ENCODE results near the gene AFF3.

Gene AFF3

DNA sequence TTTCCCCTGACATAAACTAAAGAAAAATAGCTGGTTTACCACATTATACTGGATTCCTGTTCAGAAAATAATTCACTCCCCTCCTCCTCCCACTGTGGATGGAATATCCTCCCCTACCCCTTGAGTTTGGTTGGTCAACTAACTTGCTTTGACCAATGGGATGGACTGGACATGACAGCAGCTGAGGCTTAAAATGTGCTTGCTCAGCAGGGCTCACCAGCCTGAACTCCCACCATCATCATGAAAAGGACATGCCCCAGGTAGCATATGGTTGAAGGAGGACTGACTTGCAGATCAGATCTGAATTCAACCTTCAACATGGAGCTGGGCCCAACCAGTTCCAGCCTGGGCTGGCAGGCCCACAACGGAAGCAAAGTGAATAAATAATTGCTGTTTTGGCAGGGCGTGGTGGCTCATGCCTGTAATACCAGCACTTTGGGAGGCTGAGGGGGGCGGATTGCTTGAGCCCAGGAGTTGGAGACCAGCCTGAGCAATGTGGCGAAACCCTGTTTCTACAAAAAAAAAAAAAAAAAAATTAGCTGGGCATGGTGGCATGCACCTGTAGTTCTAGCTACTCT is 284.4 kb downstream of the AFF3 start:
- DNase-seq (ENCODE audit: low read depth, low spot score) = no peak
- TF ChIP-seq, protein P1, sequence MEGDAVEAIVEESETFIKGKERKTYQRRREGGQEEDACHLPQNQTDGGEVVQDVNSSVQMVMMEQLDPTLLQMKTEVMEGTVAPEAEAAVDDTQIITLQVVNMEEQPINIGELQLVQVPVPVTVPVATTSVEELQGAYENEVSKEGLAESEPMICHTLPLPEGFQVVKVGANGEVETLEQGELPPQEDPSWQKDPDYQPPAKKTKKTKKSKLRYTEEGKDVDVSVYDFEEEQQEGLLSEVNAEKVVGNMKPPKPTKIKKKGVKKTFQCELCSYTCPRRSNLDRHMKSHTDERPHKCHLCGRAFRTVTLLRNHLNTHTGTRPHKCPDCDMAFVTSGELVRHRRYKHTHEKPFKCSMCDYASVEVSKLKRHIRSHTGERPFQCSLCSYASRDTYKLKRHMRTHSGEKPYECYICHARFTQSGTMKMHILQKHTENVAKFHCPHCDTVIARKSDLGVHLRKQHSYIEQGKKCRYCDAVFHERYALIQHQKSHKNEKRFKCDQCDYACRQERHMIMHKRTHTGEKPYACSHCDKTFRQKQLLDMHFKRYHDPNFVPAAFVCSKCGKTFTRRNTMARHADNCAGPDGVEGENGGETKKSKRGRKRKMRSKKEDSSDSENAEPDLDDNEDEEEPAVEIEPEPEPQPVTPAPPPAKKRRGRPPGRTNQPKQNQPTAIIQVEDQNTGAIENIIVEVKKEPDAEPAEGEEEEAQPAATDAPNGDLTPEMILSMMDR (IDR thresholded peaks at IDR 0.05; ENCODE audit: low read depth, low read length) = no peak
- in situ Hi-C loops (cut with HindIII; ENCODE audit: low sequenced_read_pairs) = no loop called here
- no peak overlapping the region for H3K4me3 ChIP-seq (ENCODE audit: low read depth, low read length)

GRCh38 chr2:99857372-99857771 is 285.0 kb downstream of the AFF3 start:
- TF ChIP-seq, protein P1 (IDR thresholded peaks at IDR 0.05; ENCODE audit: low read depth, low read length) = no peak
- no peak overlapping the region for H3K4me3 ChIP-seq (ENCODE audit: low read depth, low read length)
- in situ Hi-C loops (cut with HindIII; ENCODE audit: low sequenced_read_pairs) = no loop called here
- DNase-seq (ENCODE audit: low read depth, low spot score) = no peak

GRCh38 chr2:99856119-99856518 is 286.3 kb downstream of the AFF3 start:
- TF ChIP-seq, protein P1 (IDR thresholded peaks at IDR 0.05; ENCODE audit: low read depth, low read length) = no peak
- in situ Hi-C loops (cut with HindIII; ENCODE audit: low sequenced_read_pairs) = no loop called here
- no peak for DNase-seq (ENCODE audit: low read depth, low spot score)
- H3K4me3 ChIP-seq (ENCODE audit: low read depth, low read length) = no peak overlapping the region

- TF ChIP-seq, protein P1 (IDR thresholded peaks at IDR 0.05; ENCODE audit: low read depth, low read length) = no peak
Observed at GRCh38 chr2:99854236-99854852, 288.0 kb downstream of the AFF3 start.

DNA sequence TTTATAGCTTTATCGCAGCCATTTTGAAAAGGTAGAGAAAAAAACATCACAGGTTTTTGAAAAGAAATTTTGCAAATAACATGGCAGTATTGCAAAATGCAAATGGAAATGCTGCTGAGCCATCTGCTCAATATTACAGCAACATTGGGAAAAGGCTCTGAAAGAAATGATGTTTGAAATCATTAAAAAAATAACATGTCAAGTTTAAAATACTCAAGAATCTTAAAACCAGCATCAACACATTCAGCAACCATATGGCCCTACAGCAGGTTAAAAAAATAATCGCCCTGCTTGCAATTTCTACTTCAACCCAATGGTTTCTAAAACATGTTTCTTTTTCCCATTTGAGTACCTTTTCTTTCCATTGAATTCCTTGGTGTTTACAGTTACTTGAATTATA is 289.4 kb downstream of the AFF3 start:
- no peak overlapping the region for H3K4me3 ChIP-seq (ENCODE audit: low read depth, low read length)
- TF ChIP-seq, protein P1 (IDR thresholded peaks at IDR 0.05; ENCODE audit: low read depth, low read length) = no peak
- no peak for DNase-seq (ENCODE audit: low read depth, low spot score)
- in situ Hi-C loops (cut with HindIII; ENCODE audit: low sequenced_read_pairs) = no loop called here

More at GRCh38 chr2:99854236-99854852, 288.0 kb downstream of the AFF3 start:
- in situ Hi-C loops (cut with HindIII; ENCODE audit: low sequenced_read_pairs) = no loop called here
- no peak for DNase-seq (ENCODE audit: low read depth, low spot score)
- no peak overlapping the region for H3K4me3 ChIP-seq (ENCODE audit: low read depth, low read length)

GRCh38 chr2:99852376-99852934 is 289.9 kb downstream of the AFF3 start:
- H3K4me3 ChIP-seq (ENCODE audit: low read depth, low read length) = no peak overlapping the region
- no peak for DNase-seq (ENCODE audit: low read depth, low spot score)
- in situ Hi-C loops (cut with HindIII; ENCODE audit: low sequenced_read_pairs) = no loop called here
- TF ChIP-seq, protein P1 (IDR thresholded peaks at IDR 0.05; ENCODE audit: low read depth, low read length) = no peak
